GM21619 (cell line): ENCODE data around the gene SFXN5.

Experiments
- ATAC-seq: cut with Tn5 transposase; IDR thresholded peaks from one replicate; pipeline ENCODE4 v1.9.1; 2021; ENCODE audit not compliant: unreplicated experiment

The SFXN5 gene

DNA sequence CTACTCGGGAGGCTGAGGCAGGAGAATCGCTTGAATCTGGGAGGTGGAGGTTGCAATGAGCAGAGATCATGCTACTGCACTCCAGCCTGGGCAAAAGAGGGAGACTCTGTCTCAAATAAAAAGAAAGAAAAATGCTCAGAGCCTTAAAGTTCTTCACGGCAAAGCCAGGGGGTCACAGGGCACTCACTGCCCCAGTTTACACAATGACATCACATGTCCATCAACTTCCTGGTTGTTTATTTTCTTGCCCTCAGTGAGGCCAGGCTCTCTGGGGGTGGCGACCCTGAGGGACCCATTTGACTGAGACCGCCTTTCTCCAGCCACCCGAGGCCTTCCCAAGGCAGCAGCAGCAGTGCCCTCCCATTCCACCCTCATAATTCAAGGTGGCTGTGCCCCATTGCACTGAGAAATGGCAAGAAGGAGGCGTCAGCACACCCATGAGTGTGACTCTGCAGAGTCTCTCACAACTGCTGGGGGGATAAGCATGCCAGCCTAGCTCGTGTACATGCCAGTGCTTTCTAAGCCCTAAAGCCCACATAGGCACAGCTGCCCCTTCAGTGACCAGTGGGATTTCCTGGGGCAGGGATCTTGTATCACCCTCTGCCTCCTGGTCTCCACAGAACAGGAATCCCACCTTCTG, 50.0 kb downstream of the SFXN5 start:
- no peak for ATAC-seq

DNA sequence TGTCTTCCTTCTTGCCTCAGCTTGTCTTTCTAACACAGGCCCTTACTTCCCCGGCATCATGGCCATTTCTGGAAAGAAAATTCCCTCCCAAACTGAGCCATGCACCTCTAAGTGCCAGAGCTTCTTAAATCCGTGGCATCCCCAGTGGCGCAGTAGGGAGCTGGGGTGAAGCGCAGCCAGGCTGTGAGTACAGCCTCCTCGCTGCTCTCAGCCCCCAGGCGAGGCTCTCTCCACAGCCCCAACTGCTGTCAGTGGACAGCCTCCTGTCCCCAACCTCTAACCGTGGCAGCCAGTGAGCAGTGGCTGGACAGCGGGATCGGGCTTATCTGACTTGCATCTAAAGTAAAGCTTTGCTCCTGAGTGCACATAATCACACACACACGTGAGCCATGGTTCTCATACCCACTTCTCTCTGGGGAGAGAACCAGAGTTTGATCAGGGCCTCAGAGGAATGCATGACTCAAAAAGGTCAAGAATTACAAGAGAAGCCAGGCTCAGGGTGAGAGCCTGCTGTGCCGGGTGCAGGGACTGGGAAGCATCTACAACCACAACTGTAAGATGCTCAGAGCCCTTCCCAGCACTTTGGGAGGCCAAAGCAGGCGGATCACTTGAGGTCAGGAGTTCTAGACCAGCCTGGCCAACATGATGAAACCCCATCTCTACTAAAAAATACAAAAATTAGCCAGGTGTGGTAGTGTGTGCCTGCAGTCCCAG, 50.7 kb downstream of the SFXN5 start:
- ATAC-seq, result no peak

DNA sequence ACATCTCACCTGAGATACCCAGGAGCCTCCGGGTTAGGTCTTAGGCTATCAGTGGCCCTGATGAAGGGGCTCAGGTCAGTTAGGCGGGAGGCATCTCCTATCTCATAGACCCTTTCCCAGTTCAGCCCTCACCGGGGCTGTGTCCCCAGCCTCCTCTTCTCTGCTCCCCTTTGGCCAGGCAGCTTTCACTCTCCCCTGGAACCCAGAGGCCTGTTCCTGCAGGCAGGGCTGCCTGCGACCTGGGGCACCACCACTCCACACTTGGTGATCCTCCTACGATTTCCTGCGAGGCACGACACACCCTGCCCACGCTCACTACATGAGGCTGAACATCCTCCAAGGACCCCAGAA, 51.2 kb downstream of the SFXN5 start:
- no peak for ATAC-seq

DNA sequence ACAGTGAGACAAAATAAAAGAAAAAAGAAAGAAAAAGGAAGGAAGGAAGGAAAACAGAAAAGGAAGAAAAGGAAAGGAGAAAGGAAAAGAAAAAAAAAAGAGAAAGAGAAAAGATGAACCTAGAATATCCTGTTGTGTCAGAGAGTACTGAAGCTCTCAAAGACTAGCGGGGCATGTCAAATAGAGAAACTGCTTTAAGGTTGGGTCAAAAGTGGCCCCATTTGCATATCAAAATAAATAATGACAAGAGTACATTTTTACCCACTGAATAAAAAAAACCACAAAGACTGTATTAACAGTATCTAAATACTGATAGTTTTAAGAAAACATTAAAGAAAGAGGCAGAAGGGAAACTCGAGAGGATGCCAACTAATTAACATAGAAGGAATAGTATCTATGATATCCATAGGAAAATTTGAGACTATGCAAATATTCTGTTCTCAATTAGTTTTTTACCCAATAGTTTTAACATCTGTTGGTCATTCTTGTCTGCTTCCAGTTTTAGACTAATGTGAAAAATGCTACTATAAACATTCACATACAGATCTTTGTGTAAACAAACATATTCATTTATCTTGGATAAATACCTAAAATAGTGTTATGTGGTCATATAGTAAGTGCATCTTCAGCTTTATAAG, 53.2 kb downstream of the SFXN5 start:
- ATAC-seq, result no peak

DNA sequence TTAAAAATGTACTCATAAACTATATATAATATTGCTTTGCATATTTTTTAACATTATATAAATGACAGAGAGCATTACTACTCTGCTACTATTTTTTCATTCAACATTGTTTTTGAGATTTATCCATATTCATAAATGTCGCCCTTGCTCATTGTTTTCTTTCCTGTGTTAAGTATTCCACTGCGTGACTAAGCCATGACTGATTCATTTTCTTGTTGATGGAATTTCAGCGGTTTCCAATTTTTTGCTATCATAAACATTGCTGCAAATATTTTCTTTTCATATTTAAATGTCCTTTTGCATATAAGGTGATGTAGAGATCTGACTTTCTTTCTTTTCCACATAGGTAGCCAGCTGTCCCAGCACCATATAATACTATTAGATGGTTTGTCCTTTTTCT, 57.6 kb downstream of the SFXN5 start:
- no peak for ATAC-seq

DNA sequence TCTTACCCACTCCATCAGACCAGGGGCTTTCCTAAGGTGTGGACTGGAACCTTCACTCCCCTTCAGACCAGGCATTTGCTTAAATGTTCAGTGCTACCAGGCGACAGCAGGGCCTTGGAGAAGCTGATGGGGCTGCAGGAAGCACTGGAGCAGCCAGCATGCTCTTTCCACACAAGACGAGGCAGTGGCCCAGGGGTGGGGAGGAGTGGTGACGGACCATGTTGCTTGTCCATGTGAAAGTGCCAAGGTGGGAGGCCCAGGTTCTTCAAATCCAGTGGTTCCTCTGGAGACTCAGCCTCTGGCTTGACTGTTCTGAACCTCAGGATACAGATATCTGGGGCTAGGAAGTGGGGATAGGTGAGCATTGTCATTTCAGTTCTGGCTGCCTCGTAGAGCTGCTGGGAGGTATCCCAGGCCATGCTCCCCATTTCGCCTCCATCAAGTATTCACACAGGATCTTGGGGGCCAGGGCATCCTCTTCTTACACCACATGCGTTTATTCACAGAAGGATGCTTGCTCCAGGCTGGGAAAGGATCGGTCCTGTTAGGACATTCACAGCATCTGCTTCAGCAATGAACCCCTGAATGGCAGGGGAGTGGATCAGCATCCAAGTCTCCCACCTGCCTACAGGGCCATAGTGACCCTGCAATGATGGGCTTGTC, 62.2 kb downstream of the SFXN5 start:
- no peak for ATAC-seq

DNA sequence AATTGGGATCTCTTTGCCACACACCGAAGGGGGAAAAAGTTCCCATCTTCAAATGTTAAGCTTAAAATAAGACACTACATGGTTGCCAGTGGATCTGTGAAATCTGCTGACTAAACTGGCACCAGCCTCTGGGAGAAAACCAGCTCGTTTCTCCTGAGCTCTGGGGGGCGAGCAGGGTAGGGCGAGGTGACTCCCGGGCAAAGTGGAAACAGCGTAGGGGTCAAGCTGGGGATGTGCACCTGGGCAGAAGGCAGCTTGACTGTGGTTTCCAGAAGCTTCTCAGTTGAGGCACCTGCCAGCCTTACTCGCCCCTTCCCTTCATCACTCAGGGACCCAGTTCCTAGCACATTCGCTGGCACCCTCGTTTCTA, 62.8 kb downstream of the SFXN5 start:
- no peak for ATAC-seq

DNA sequence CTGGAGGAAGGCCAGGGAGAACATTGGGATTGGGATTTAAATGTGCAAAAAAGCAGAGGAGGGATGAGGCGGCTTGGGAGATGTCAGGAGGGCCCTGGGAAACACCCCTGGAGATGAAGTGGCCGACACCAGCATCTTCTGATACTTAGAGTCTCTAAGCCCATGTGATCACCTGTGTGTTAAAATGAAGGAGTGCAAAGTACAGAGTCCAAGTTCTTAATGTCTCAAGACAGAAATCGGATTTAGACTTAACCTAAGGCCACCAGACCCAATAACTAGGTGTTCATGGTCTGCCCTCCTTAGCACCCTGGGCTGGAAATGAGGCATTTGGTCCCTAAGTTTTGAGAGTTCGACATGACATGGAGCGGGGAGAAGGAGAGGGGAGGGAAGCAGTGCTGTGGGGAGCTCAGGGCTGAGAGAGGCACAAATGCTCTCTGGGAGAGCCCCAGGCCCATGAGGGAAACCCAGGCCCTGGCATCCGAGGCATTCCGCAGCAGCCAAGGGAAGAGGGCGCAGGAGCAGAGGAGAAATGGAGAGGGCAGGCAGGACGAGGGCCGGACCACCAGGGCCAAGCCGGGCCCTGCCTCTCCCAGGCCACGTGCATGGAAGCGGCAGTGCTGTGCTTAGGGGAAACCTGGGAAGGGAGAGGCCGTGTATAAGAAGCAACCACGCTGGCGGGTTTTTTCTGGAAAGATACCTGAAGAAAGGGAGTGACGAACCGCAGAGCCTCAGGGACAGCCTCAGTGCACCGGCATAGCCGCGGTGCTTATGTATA, 63.3 kb downstream of the SFXN5 start:
- no peak for ATAC-seq

DNA sequence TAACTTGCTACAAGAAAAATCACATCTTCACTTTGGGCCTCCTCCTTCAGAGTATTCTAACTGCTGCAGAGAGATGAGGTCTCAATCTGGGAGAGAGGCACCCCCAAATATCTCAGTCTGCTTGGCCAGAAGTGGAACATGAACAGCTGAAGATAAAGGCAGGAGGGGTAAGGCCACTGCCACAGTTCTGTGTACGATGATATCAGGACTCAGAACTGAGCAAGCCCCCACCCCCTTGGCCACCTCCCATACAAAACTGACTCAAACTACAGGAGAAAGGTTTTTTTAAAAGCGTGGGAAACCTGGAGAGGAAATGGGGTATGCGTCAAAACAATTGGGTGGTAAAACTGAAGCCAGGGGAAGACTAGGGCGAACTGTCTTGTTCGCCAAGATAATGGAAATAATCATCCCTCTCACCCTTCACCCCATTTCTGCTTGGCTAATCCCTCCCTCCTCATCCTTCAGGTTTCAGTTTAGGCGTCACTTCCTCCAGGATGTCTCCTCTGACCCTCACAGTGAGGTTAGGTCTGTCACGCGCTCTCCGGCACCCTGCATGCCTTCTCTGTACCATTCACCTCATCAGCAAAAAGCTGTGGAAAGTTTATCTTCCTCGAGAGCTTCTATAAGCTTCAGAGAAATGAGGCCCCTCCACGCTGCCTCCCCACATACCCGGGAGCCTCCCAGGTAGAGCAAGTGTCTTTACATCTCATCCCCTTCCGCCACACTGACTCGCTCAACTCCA, 64.4 kb downstream of the SFXN5 start:
- ATAC-seq, result no peak

DNA sequence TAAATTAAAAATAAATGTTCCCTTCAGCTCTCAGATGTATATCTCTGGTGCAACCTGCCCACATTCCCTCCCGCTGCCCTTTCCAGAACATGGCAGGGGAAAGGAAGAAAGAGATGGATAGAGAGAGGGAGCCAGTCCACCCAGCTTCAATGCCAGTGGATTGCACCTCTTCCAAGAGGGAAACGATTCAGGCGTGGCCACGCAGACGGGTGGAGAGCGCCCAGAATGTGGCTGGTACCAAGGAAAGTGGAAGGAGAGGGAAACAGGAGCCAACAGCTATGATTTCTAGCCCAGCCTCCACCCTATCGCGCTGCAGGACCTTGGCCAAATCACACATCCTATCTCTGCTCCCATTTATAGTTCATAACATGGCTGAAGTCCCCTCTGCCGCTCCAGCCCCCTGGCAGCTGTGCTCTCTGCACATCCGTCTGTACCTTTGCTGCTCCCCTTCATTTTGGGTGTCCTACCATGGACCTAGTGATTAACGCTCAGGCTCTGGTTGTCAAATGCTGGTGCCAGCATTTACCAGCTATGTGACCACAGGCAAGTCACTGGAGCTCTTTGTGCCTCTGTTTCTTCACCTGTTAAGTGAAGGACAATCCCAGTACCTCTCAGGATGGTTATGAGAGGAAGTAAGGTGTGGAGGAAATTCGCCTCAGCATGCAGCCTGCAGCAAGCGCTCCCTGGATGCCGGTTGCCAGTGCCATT, 66.5 kb downstream of the SFXN5 start:
- ATAC-seq, result no peak

DNA sequence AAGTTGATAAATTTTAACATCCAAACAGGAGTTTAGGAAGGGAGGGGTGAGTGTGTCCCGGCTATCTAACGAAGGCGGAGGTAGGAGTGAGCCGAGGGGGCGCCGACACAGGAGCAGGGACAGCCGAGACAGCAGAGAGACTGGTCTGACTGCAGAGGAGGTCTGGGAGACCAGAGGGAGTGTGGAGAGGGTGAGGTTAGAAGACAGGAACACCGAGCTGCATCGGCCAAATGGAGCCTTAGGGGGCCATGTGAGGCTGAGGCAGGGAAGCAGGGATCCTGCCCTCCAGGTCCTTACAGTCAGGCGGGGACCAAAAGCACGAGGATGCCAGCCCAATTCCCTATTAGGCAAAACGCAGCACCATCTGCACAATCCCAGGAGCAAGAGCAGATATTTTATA, 67.0 kb downstream of the SFXN5 start:
- no peak for ATAC-seq

DNA sequence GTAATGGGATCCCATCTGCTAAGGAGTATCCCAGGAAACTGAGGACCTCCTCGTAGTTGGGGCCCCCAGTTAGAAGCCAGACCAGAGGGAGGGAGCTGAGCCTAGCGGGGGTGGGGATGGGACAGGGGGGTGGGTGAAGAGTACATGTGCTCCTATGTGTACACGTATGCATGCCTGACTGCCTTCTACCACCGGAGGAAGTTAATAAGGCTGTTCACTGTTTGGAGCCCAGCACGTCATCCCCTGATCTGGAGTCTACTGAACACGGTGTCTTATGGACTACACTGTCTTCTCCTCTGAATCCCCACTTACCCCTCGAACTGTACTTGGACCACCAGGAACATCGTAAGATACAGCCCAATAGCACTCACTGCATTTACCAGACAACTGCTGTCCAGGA, 68.5 kb downstream of the SFXN5 start:
- ATAC-seq, result no peak

DNA sequence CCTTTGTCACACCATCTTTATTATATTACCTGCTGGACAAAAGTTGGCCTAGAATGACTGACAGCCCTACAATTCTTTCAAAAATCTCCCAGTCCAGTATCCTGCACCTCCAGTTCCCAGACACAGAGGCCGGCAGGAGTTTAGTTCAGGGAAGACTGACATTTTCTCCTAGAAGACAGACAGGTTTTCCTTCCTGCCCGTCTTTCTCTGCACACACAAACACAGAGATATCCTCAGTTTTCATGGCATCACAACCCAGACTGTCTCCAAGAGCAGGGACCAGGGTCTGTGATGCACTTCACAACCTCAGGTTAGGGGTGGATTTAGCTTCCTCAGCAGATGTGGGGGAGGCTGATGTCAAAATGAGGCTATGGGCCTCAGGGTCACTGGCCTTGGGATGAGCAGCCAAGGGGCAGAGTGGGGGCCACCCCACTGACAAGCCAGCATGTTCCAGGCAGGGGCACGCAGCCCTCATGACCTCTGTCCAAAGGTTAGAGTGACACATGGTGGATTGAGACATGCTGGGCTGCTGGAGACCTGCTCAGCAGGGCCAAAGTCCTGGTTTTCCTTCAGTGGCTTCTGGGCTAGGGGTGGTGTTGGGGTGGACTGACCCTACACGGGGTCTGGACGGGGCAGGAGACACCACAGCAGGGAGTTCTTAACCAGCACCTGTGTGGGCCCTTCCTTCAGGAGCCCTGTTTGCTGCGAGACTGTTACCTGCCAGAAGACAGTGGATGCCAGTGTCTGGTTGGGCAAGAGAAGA, 70.5 kb downstream of the SFXN5 start:
- ATAC-seq, result no peak

DNA sequence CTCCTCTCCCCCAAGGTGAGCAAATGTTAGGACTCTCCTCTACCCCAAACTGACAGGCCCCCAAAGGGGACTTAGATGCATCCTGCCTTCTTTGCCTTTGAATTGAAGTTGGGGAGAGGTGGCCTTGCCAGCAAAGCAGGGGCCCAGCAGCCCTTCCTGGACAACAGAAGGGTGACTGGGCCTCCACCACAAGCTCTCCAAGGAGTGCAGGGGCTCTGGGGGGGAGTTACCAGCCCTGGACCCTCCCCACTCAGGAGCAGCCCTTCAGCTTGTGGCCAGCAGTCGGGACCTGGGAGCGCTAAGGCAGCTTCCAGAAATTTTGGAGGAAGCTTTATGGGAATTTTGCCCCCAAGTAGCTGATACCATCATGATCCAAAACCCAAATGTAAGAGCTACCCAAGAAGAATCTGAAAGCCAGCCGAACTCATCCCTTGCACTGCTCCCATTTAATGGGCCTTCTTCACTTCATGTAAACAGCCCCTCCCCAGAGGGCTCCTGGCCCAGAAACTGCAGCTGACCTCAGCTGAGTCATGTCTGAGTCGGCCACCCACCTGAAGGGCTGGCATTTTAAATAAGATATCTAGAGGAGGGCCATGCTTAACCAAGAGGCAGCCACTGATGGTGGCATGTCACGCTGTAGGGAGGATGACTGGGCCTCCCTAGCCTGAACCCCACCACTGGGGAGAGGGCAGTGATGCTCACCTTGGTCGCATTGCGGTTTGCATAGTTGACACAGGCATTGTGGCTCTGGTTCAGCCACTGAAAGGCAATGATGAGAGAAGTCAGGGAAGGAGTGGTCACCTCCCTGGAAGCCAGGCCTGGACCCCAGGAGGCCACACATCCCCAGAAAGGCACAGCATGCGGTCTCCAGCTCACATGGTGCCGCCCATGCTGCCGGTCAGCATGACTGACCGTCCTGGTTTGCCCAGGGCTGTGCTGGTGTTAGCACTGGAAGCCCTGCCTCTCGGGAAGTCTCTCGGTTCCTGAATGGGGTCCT, 71.5 kb downstream of the SFXN5 start:
- ATAC-seq, result no peak

DNA sequence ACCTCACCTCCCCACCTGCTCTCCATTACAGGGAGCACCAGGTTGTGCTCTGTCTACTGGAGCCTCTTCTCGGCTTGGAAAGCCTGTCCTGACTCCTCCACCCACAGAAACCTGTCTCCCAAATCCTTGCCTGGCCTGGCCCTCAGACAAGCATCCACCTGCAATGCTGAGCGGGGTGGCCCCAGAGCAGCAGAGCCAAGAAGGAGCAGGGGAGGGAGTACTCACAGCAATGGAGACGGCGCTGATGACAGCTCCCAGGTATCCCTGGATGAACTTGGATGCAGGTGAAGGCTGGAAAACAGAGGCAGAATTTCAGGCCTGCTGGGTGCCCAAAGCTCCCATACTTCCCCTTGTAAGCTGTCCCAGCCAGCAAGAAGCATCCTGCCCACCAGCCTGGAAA, 72.8 kb downstream of the SFXN5 start:
- no peak for ATAC-seq

DNA sequence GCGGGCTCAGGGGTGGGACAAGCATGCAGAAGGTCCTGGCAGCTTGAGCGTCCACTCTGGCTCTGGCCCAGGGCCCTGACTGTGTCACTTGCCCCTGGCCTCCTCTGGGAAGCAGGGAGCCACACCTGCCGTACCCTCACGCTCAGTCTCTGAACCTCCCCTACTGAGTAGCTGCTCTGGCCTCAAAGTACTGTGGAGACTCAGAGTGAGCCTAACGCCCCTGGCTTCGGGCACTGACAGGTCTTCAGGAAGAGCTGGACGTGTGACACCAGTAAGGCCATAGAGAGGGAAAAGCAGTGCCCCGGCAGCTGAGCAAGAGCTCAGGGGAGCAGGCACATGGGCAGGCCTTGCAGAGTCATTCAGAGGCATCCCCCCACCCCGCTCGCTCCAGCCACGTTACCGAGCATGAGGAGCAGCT, 73.3 kb downstream of the SFXN5 start:
- ATAC-seq, result no peak

DNA sequence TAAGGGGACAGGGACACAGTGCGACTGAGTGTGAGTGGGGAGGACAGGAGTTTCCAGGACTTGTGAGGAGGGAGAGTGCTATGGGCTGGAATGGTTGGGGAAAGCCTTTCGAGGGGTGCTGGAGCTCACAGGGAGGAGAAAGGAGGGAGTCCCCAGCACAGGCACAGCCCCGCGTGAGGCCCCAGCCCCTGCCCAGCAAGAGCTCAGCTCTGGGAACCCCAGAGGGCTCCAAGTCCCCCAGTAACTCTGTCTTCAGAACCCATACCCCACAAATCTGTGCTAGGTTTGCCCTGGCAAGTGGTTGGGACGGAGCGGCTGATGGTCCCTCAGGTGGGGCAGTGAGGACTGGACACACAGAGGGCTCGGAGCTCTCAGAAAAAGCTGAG, 75.4 kb downstream of the SFXN5 start:
- no peak for ATAC-seq

DNA sequence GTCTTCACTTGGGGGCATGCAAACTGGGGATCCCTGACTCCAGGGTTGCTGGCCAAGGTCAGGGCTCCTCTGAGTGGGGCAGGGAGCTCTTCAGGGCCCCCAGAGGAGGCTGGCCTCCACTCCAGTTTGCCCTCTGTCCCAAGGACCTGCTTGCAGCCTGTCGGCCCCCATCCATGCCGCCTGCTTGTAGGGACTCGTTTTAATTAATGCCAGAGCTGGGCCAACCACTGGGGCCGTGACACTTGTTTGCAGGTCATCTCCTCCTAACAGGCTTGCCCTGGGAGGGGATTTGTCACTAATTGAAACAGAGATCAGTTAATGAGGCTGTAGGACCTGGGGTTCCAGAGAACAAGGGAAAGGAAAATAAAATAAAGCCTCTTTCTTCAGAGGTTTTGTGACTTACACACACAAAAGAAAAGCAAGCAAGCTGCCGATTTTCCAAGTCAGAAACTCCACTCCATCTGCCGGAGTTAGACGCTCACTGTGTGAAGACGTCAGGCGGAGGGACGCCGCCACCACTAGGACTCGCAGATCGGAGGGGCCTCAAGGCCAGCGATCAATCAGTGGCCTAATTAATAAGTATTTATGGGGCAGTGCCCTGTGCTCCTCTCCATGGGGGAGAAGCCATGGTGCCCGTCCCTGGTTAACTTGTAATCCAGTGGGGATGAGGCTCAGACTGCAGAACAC, 75.9 kb downstream of the SFXN5 start:
- no peak for ATAC-seq
